Esophagus squamous epithelium (tissue), 5 donors: ENCODE results near the gene PARD3. TPM values are rescaled to one million over a fixed set of nuclear protein-coding genes. Genes with fewer than 3 reads are reported as not detected.

Experiments
- DNase-seq: peaks from one replicate; lab custom pipeline; 2025; lab: John Stamatoyannopoulos, UW
- H3K27ac ChIP-seq, 4 donors: fragments of 200-600 bp; sonication (generic); one replicate each; pipeline ENCODE4 v1.5.1; 2016 to 2019; ENCODE audit warnings: mild to moderate bottlenecking in 1 of 4
- H3K27me3 ChIP-seq, 4 donors: fragments of 200-600 bp; sonication (generic); 1 replicate in 3 of 4; 2 replicates in 1 of 4; pipeline versions ENCODE4 v1.5.1 to v1.6.0; 2017 to 2021; ENCODE audit warnings: antibody characterized with exemption in 1 of 4
- H3K36me3 ChIP-seq, 3 donors: fragments of 200-600 bp; sonication (generic); one replicate each; pipeline ENCODE4 v1.5.1; 2016 to 2019
- H3K4me1 ChIP-seq, 3 donors: fragments of 200-600 bp; sonication (generic); one replicate each; pipeline ENCODE4 v1.5.1; 2017 to 2019
- H3K4me3 ChIP-seq, 4 donors: fragments of 200-600 bp; sonication (generic); 1 replicate in 3 of 4; 2 replicates in 1 of 4; pipeline ENCODE4 v1.5.1; 2016 to 2019; ENCODE audit warnings: mild to moderate bottlenecking in 2 of 4, moderate library complexity in 1 of 4
- H3K9me3 ChIP-seq, 3 donors: fragments of 200-600 bp; sonication (generic); one replicate each; pipeline ENCODE4 v1.5.1; 2016 to 2019
- CTCF ChIP-seq, 6 experiments: fragments of 450-650 bp in 4 of 6; fragments of 200-600 bp in 2 of 6; sonication (generic) in 2 of 6; IDR thresholded peaks; one replicate each; pipeline ENCODE4 v1.5.1; 2016 to 2019; ENCODE audit warnings: antibody characterized with exemption in 6 of 6, mild to moderate bottlenecking in 4 of 6, moderate library complexity in 4 of 6
- POLR2A ChIP-seq, 4 donors: fragments of 450-650 bp; IDR thresholded peaks; one replicate each; pipeline ENCODE4 v1.6.1; 2017; ENCODE audit warnings: antibody characterized with exemption in 4 of 4, mild to moderate bottlenecking in 4 of 4, moderate library complexity in 3 of 4
- WGBS, 2 donors: methylation state at CpG; one replicate each; pipeline ENCODE4 v1.1.5; 2018; 5-methylcytosine and 5-hydroxymethylcytosine counted together
- intact Hi-C: fragments of 100-400 bp; cut with DNase I; formaldehyde crosslinking; loops from one replicate; pipeline ENCODE4 v1.15.0; 2022
- total RNA-seq, 4 donors: library from RNA; depleted of rRNA; stranded (reverse); fragments of >200 nt; gene quantifications; one replicate each; pipeline ENCODE4 v1.1.0, GENCODE V29; 2016
- donor health status: DM: yes; HTN: yes; CAD: no.

PARD3 gene
- total RNA-seq, 4 donors from 2014 or later: 57.3 to 114 (median 81.7) TPM

DNA sequence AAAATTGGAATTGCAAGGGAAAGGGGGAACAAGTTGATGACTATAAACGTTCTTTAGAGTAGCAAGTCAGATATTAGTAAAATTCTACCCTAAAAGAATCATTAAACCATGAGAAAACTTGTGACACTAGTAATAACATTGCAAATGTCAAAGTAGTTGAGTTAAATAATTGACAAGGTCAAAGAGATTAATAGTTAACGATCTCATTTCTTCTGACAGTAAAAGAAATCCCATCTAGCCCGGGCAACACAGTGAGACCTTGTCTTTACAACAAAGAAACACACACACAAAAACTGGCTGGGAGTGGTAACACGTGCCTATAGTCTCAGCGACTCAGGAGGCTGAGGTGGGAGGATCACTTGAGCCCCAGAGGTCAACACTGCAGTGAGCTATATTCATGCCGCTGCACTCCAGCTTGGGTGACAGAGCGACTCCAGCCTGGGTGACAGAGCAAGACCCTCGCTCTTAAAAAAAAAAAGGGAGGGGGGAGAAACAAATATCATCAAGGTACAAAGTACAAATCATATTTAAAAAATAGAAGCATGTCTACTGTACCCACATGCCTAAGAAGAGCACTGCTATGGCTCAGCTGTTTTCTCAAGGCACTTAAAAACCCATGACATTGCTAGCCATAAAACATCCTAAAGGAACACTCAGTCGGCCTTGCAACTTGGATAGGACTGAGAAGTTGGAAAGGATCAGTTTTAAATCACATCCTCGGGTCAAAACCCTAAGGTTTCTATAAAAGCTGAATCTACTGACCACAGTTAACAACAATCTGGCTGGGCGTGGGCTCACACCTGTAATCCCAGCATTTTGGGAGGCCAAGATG, 401.1 kb downstream of the PARD3 start:
- DNase-seq: no peak
- Histone ChIP-seq H3K4me3 (no peak overlapping the region), H3K27ac (no peak overlapping the region), H3K36me3 (no peaks in the 10 kb centered on the region), H3K27me3 (no peaks in the 10 kb centered on the region), H3K4me1 (no peaks in the 10 kb centered on the region), H3K9me3 (no peaks in the 10 kb centered on the region)
- no peak for TF ChIP-seq POLR2A (IDR thresholded peaks at IDR 0.05)
- TF ChIP-seq CTCF (IDR thresholded peaks at IDR 0.05): no peak
- intact Hi-C loops: no loop called here
- 79 to 89% methylated on average over 10 to 11 of the region's 11 CpGs for WGBS, 2 donors

GRCh38 chr10:34413214-34413613, 401.9 kb downstream of the PARD3 start:
- DNase-seq: no peak
- H3K4me3 ChIP-seq: no peak overlapping the region
- no peaks in the 10 kb centered on the region for H3K4me1 ChIP-seq
- intact Hi-C loops: no loop called here
- WGBS, 2 donors: 77 to 87% methylated on average over 3 of the region's 3 CpGs
- no peaks in the 10 kb centered on the region for H3K36me3 ChIP-seq
- no peaks in the 10 kb centered on the region for H3K9me3 ChIP-seq
- TF ChIP-seq CTCF (IDR thresholded peaks at IDR 0.05) (no peak), POLR2A (IDR thresholded peaks at IDR 0.05) (no peak)
- H3K27ac ChIP-seq: no peak overlapping the region
- H3K27me3 ChIP-seq: no peaks in the 10 kb centered on the region

DNA sequence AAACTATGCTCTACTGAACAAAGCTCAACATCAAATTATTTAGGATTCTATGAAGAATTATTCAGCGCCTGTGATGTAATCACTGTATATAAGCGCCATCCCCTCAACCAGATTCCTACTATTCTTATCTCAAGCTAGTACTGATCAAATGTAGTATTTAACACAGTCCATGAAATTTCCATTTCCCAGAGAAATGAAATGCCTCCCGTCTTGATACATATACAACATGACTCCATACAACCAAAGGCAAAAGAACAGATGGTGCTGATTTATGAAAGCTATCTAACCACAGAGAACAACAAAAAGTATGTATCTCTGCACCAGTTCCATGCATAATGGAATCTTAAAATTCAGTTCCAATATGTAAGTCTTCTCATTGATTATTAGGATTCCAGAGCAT, 406.1 kb downstream of the PARD3 start:
- TF ChIP-seq CTCF (IDR thresholded peaks at IDR 0.05): no peak
- TF ChIP-seq POLR2A (IDR thresholded peaks at IDR 0.05): no peak
- WGBS, 2 donors: 92 to 93% methylated on average over 3 of the region's 3 CpGs
- DNase-seq: no peak
- Histone ChIP-seq H3K4me1 (peaks cover 0 to 9% (median 3%) of the 10 kb centered on the region in 3 donors), H3K4me3 (no peak overlapping the region), H3K36me3 (no peaks in the 10 kb centered on the region), H3K9me3 (no peaks in the 10 kb centered on the region), H3K27ac (no peak overlapping the region), H3K27me3 (no peaks in the 10 kb centered on the region)
- intact Hi-C loops: no loop called here

GRCh38 chr10:34408381-34408780, 406.7 kb downstream of the PARD3 start:
- intact Hi-C loops: no loop called here
- peaks cover 0 to 9% (median 3%) of the 10 kb centered on the region in 3 donors for H3K4me1 ChIP-seq

More at GRCh38 chr10:34408381-34408780, 406.7 kb downstream of the PARD3 start:
- no peak for DNase-seq
- no peaks in the 10 kb centered on the region for H3K9me3 ChIP-seq
- no peaks in the 10 kb centered on the region for H3K27me3 ChIP-seq
- H3K36me3 ChIP-seq: no peaks in the 10 kb centered on the region
- 78 to 87% methylated on average over 2 of the region's 2 CpGs for WGBS, 2 donors
- H3K4me3 ChIP-seq: no peak overlapping the region
- no peak for TF ChIP-seq POLR2A (IDR thresholded peaks at IDR 0.05)
- no peak for TF ChIP-seq CTCF (IDR thresholded peaks at IDR 0.05)
- no peak overlapping the region for H3K27ac ChIP-seq
